ENCODE data around the gene CPNE7. TPM values are rescaled to one million over a fixed set of nuclear protein-coding genes. Genes with fewer than 3 reads are reported as not detected.
A peak's percentile ranks its signal among the peaks of the same experiment; 100 is the strongest.

Gene CPNE7
- total and polyA plus RNA-seq, 10 of the 15 experiments (the other 5 are each of a cell fraction or from before 2014, with no cell fraction given), result 0.29 to 46.9 (median 17.5) TPM

DNA sequence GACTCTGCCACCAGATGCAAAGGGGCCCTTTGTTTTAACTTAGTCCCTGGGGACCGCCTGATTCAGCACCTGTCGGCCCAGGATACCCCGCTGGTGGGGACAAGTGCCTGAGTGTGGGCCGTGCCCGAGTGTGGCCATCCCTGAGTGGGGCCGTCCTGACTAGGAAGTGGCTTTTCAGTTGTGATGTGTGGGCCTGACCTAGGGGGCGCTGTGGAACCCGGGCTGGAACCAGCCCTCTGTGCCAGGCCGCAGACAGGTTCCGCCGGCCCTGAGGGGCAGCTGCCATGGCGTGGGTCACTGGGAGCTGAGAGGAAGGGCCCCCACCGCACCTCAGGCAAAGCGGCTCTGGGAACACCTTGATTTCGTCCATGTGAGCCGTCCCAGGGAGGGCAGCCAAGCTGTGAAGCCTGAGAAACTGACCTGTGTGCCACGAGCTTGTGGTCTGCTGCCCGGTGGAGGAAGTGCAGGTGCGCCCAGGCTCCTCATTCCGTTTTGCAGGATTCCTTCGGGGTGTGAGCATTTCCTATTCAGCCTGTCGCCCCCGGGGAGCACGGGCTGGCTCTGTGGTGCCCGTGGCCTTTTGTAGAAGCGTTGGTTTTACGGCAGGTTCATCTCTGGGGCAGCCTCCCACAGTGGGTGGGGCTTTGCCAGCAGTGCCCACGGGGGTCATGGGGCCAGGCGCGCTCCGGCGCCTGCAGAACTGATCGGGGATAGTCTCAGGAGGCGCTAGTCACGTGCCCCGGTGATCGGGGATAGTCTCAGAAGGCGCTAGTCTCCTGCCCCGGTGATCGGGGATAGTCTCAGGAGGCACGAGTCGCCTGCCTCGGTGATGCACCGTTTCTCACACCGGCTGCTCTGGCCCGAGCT, 9.8 kb upstream of the CPNE7 start (continued):
- TF ChIP-seq TCF7 (IDR thresholded peaks at IDR 0.05; ENCODE audit: borderline replicate concordance), result no peak
- TF ChIP-seq TBL1XR1 (IDR thresholded peaks at IDR 0.05; ENCODE audit: low read depth, low read length), result 0 out of 2 replicates have a peak, but pooled peaks have one; percentile 13
- TF ChIP-seq ASH2L (IDR thresholded peaks at IDR 0.05; ENCODE audit: borderline replicate concordance, low read depth), result no peak
- no peak for TF ChIP-seq CHD4 (IDR thresholded peaks at IDR 0.05)
- peak; percentile 46; the same call in 1 of the 2 replicates for TF ChIP-seq LARP7 (IDR thresholded peaks at IDR 0.05)
- TF ChIP-seq SIN3A (IDR thresholded peaks at IDR 0.05; ENCODE audit: low read depth, low read length), result no peak
- TF ChIP-seq, protein P1, sequence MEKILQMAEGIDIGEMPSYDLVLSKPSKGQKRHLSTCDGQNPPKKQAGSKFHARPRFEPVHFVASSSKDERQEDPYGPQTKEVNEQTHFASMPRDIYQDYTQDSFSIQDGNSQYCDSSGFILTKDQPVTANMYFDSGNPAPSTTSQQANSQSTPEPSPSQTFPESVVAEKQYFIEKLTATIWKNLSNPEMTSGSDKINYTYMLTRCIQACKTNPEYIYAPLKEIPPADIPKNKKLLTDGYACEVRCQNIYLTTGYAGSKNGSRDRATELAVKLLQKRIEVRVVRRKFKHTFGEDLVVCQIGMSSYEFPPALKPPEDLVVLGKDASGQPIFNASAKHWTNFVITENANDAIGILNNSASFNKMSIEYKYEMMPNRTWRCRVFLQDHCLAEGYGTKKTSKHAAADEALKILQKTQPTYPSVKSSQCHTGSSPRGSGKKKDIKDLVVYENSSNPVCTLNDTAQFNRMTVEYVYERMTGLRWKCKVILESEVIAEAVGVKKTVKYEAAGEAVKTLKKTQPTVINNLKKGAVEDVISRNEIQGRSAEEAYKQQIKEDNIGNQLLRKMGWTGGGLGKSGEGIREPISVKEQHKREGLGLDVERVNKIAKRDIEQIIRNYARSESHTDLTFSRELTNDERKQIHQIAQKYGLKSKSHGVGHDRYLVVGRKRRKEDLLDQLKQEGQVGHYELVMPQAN (conservative IDR thresholded peaks at IDR 0.05), result 0 out of 2 replicates have a peak, but pooled peaks have one; percentile 34
- 0 out of 2 replicates have a peak, but pooled peaks have one; percentile 50 for TF ChIP-seq ZNF217 (IDR thresholded peaks at IDR 0.05)
- 0 out of 2 replicates have a peak, but pooled peaks have one; percentile 18 for TF ChIP-seq BCL11A (IDR thresholded peaks at IDR 0.05; ENCODE audit: low read depth, low read length)
- TF ChIP-seq NFYB (IDR thresholded peaks at IDR 0.05; ENCODE audit: insufficient read depth, low read depth, low read length), result no peak
- no peak for TF ChIP-seq MXI1 (IDR thresholded peaks at IDR 0.05; ENCODE audit: low read depth, low read length)
- TF ChIP-seq TAF1 (IDR thresholded peaks at IDR 0.05; ENCODE audit: borderline replicate concordance, low read depth, low read length), result no peak
- TF ChIP-seq MEF2B (IDR thresholded peaks at IDR 0.05; ENCODE audit: partially characterized antibody, poor library complexity, severe bottlenecking), result peak; percentile 63
- no peak for TF ChIP-seq PBX3 (IDR thresholded peaks at IDR 0.05; ENCODE audit: insufficient replicate concordance, low read depth, low read length)
- 0 out of 3 replicates have a peak, but pooled peaks of 1 of the 2 experiments have one; percentile 14 for TF ChIP-seq EGR1 (IDR thresholded peaks at IDR 0.05; ENCODE audit: borderline replicate concordance in 1 of 2, low read depth in 2 of 2, low read length in 2 of 2)
- peak; percentile 20; the same call in 1 of the 2 replicates for TF ChIP-seq YY1 (IDR thresholded peaks at IDR 0.05; ENCODE audit: low read depth, low read length)
- peak; percentile 54 for TF ChIP-seq IKZF1 (conservative IDR thresholded peaks at IDR 0.05)
- TF ChIP-seq BMI1 (IDR thresholded peaks at IDR 0.05; ENCODE audit: borderline replicate concordance), result no peak
- TF ChIP-seq FOXM1 (IDR thresholded peaks at IDR 0.05; ENCODE audit: low read depth, low read length), result no peak; the same call in 1 of the 2 replicates
- TF ChIP-seq E2F8 (IDR thresholded peaks at IDR 0.05; ENCODE audit: low read depth, partially characterized antibody), result no peak
- no peak for TF ChIP-seq POU2F2 (IDR thresholded peaks at IDR 0.05; ENCODE audit: borderline replicate concordance, low read depth, low read length)
- TF ChIP-seq RB1 (IDR thresholded peaks at IDR 0.05; ENCODE audit: borderline replicate concordance), result no peak
- peak; percentile 77 for TF ChIP-seq POLR2A (IDR thresholded peaks at IDR 0.05; ENCODE audit: low read depth, low read length)
- no peak for TF ChIP-seq ZNF622 (IDR thresholded peaks at IDR 0.05)

All from GM12878 (cell line).